Common myeloid progenitor, CD34-positive (primary cell): ENCODE data around the gene RIMBP3C.
"Not testable (repeated sequence)": the region's sequence is repeated elsewhere in the genome, so short reads cannot be mapped to it uniquely, and the experiment has no call there.

Experiments used
- CTCF ChIA-PET: fragments of 350-600 bp; sonication (Branson Sonifier 250); formaldehyde crosslinking; loops from one replicate; lab custom pipeline; 2021; ENCODE audit warnings: antibody characterized with exemption; lab: Charles Lee
- POLR2A ChIA-PET: fragments of 350-600 bp; sonication (Branson Sonifier 250); formaldehyde crosslinking; loops from one replicate; lab custom pipeline; 2021; ENCODE audit warnings: antibody characterized with exemption; lab: Charles Lee
- DNase-seq, 3 donors: peaks; one replicate each; pipeline versions ENCODE4 v3.0.0 to v3.0.0-alpha.2; 2013
- H3K27ac ChIP-seq, 2 experiments: 1 replicate in 1 of 2; 2 replicates in 1 of 2; pipeline ENCODE4 v1.7.0; 2013; ENCODE audit warnings: inconsistent platforms in 2 of 2, low read length in 2 of 2, mild to moderate bottlenecking in 2 of 2, low read depth in 1 of 2, moderate library complexity in 1 of 2; ENCODE audit not compliant: severe bottlenecking in 2 of 2, insufficient read depth in 1 of 2, poor library complexity in 1 of 2
- H3K27me3 ChIP-seq, 5 experiments: replicated peaks in 2 of 5; 1 replicate in 3 of 5; 2 replicates in 2 of 5; pipeline versions ENCODE4 v1.6.1 to v1.7.0; 2013; ENCODE audit warnings: low read length in 4 of 5, mild to moderate bottlenecking in 2 of 5, moderate library complexity in 2 of 5, inconsistent platforms in 1 of 5; ENCODE audit not compliant: insufficient read depth in 5 of 5, control insufficient read depth in 4 of 5
- H3K36me3 ChIP-seq, 4 experiments: 1 replicate in 2 of 4; 2 replicates in 2 of 4; pipeline versions ENCODE4 v1.6.1 to v1.7.0; 2013; ENCODE audit warnings: low read length in 3 of 4, control low read depth in 1 of 4, mild to moderate bottlenecking in 1 of 4; ENCODE audit not compliant: control insufficient read depth in 4 of 4, insufficient read depth in 4 of 4
- H3K4me1 ChIP-seq, 4 experiments: 1 replicate in 3 of 4; 2 replicates in 1 of 4; pipeline versions ENCODE4 v1.6.1 to v1.7.1; 2013; ENCODE audit warnings: low read length in 3 of 4, mild to moderate bottlenecking in 3 of 4, control low read depth in 1 of 4, inconsistent platforms in 1 of 4, moderate library complexity in 1 of 4; ENCODE audit not compliant: control insufficient read depth in 4 of 4, insufficient read depth in 4 of 4; ENCODE audit errors: control extremely low read depth in 1 of 4
- H3K4me3 ChIP-seq, 7 experiments: 1 replicate in 4 of 7; 2 replicates in 3 of 7; pipeline versions ENCODE4 v1.5.1 to v1.7.0; 2013; ENCODE audit warnings: mild to moderate bottlenecking in 7 of 7, low read length in 6 of 7, moderate library complexity in 6 of 7, inconsistent platforms in 2 of 7, low read depth in 2 of 7, control low read depth in 1 of 7; ENCODE audit not compliant: insufficient read depth in 4 of 7, control insufficient read depth in 1 of 7; ENCODE audit errors: extremely low read depth in 1 of 7
- H3K9me3 ChIP-seq, 5 experiments: 1 replicate in 4 of 5; 2 replicates in 1 of 5; pipeline versions ENCODE4 v1.6.1 to v1.7.1; 2013; ENCODE audit warnings: low read length in 4 of 5, mild to moderate bottlenecking in 2 of 5, inconsistent platforms in 1 of 5, low read depth in 1 of 5, moderate library complexity in 1 of 5; ENCODE audit not compliant: control insufficient read depth in 4 of 5, insufficient read depth in 2 of 5; ENCODE audit errors: control extremely low read depth in 1 of 5
- WGBS: methylation state at CpG from one replicate; pipeline ENCODE4 v1.1.5; 2013; ENCODE audit not compliant: insufficient coverage; 5-methylcytosine and 5-hydroxymethylcytosine counted together

RIMBP3C gene

GRCh38 chr22:21573293-21573734 lies 22.1 kb upstream of the RIMBP3C start:
- peak overlapping the region in 1 of 2 experiments; percentile 9 for H3K27ac ChIP-seq
- ChIA-PET POLR2A (interaction anchor here (1.1 kb wide), 1 partner anchor 69 kb away, joined by 3 read pairs; the partner anchor contains the start of gene SDF2L1), CTCF (interaction anchor here (1.4 to 1.7 kb wide), 3 partner anchors 9 to 57 kb away, joined by 3 to 6 read pairs (median 3); no protein-coding TSS in a partner anchor)
- 91% methylated on average over 6 of the region's 6 CpGs for WGBS
- DNase-seq: no peak
- no peaks in the 10 kb centered on the region for H3K27me3 ChIP-seq
- peaks cover 20 to 55% (median 39%) of the 10 kb centered on the region in 4 experiments for H3K4me1 ChIP-seq
- no peak overlapping the region for H3K4me3 ChIP-seq
- peaks cover 0 to 27% (median 4%) of the 10 kb centered on the region in 4 experiments for H3K36me3 ChIP-seq
- H3K9me3 ChIP-seq: no peaks in the 10 kb centered on the region

DNA sequence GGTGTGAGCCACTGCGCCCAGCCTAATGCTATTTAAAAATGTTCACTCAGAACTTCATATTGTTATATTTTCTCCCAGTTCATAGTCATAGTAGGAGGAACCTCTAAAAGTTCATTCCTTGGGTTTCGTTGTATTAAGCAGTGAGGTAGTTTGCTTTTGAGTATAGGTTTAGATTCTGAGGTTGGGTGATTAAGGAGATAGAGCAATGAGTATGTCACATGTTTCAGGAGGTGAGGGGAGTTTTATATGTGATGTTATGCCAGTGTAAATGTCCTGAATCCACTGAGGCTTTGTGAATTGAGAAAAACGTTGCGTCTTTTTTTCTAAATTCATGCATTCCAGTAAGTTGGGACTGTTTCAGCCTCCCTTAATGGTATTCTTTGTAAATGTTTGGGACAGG lies 20.4 kb upstream of the RIMBP3C start:
- 88% methylated on average over 3 of the region's 4 CpGs for WGBS
- Histone ChIP-seq H3K9me3 (no peaks in the 10 kb centered on the region), H3K27me3 (no peaks in the 10 kb centered on the region), H3K4me3 (peak overlapping the region in 3 of 7 experiments; percentile 19 to 30 (median 20)), H3K27ac (no peak overlapping the region), H3K4me1 (peaks cover 20 to 58% (median 40%) of the 10 kb centered on the region in 4 experiments), H3K36me3 (peaks cover 0 to 22% (median 3%) of the 10 kb centered on the region in 4 experiments)
- DNase-seq: no peak
- CTCF ChIA-PET: no interaction called here
- POLR2A ChIA-PET: interaction anchor here (0.5 kb wide), 1 partner anchor 45 kb away, joined by 5 read pairs; no protein-coding TSS in a partner anchor

GRCh38 chr22:21570398-21570797 lies 19.1 kb upstream of the RIMBP3C start:
- Histone ChIP-seq H3K9me3 (no peaks in the 10 kb centered on the region), H3K4me3 (peak overlapping the region in 3 of 7 experiments; percentile 19 to 91 (median 26)), H3K36me3 (peaks cover 0 to 22% (median 3%) of the 10 kb centered on the region in 4 experiments), H3K27ac (peak overlapping the region in 1 of 2 experiments; percentile 98), H3K27me3 (no peaks in the 10 kb centered on the region), H3K4me1 (peaks cover 20 to 58% (median 40%) of the 10 kb centered on the region in 4 experiments)
- ChIA-PET CTCF (no interaction called here), POLR2A (interaction anchor here (0.9 kb wide), 1 partner anchor 17 kb away, joined by 6 read pairs; no protein-coding TSS in a partner anchor)
- no peak for DNase-seq
- WGBS: 76% methylated on average over 4 of the region's 4 CpGs

- H3K27me3 ChIP-seq: no peaks in the 10 kb centered on the region
- H3K4me1 ChIP-seq: peaks cover 20 to 58% (median 40%) of the 10 kb centered on the region in 4 experiments
- H3K4me3 ChIP-seq: peak overlapping the region in 6 of 7 experiments; percentile 1 to 91 (median 67)
- WGBS: 37% methylated on average over 7 of the region's 8 CpGs
- no peaks in the 10 kb centered on the region for H3K9me3 ChIP-seq
- CTCF ChIA-PET: interaction anchor here (1.4 kb wide), 1 partner anchor 58 kb away, joined by 3 read pairs; no protein-coding TSS in a partner anchor
- H3K36me3 ChIP-seq: peaks cover 0 to 22% (median 3%) of the 10 kb centered on the region in 4 experiments
- POLR2A ChIA-PET: no interaction called here
- DNase-seq: peak in 1 of 3 donors; percentile 20
- H3K27ac ChIP-seq: peak overlapping the region in 1 of 2 experiments; percentile 98
Measured at GRCh38 chr22:21569459-21570170, 18.4 kb upstream of the RIMBP3C start.

DNA sequence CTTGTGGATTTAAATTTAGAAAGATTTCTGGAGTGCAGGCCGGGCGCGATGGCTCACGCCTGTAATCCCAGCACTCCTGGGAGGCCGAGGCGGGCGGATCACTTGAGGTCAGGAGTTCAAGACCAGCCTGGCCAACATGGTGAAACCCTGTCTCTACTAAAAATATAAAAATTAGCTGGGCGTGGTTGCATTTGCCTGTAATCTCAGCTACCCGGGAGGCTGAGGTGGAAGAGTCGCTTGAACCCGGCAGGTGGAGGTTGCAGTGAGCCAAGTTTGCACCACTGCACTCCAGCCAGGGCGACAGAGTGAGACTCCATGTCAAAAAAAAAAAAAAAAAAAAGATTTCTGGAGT lies 17.8 kb upstream of the RIMBP3C start:
- POLR2A ChIA-PET: interaction anchor here (0.6 to 0.7 kb wide), 2 partner anchors 29 to 61 kb away, joined by 3 to 4 read pairs; no protein-coding TSS in a partner anchor
- 86% methylated on average over 11 of the region's 12 CpGs for WGBS

DNA sequence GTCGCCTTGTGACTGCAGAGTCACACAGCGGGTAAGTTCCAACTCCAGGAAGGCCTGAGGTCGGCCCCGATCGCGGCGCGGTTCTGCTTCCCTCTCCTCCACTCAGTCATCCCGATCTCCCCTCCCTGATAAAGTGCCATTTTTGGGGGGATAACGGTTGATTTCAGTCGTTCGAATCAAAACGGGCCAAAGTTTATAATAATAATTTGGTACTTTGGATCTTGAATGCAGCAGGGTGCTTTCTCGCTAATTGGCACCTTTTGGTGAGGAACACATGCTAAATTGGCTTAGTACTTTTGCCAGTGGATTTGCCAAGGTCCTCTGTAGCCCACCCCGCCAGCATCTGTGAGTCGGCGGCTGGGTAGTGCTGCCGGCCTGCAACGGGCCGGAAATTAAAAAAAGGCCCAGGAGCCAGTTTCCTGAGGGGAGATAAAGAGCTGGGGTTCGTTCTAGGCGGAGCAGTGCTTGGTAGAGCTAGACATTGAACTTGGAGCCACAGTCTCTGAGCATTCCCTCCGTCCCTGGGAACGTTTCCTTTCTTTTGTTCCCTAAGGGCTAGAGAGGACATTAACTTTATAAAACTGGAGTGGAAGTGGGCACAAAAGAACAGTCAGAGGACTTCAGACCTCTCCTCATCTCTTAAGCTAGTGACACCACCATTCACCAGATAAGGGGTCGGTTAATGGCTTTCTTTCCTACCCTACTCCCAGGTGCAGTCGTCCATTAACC lies 17.2 kb upstream of the RIMBP3C start:
- Histone ChIP-seq H3K9me3 (no peaks in the 10 kb centered on the region), H3K27me3 (no peaks in the 10 kb centered on the region), H3K27ac (peak overlapping the region; percentile 90 to 98), H3K4me3 (peak overlapping the region; percentile 76 to 91 (median 83)), H3K36me3 (peaks cover 0 to 17% (median 2%) of the 10 kb centered on the region in 4 experiments), H3K4me1 (peaks cover 20 to 49% (median 40%) of the 10 kb centered on the region in 4 experiments)
- DNase-seq: peak; percentile 40 to 54 (median 44)
- WGBS: 2% methylated on average over 21 of the region's 26 CpGs
- CTCF ChIA-PET: interaction anchor here (1.0 to 1.4 kb wide), 2 partner anchors 55 to 60 kb away, joined by 3 read pairs; no protein-coding TSS in a partner anchor
- POLR2A ChIA-PET: interaction anchor here (0.6 to 0.7 kb wide), 2 partner anchors 30 to 62 kb away, joined by 3 to 4 read pairs; no protein-coding TSS in a partner anchor

More for the DNA sequence above, 17.8 kb upstream of the RIMBP3C start:
- DNase-seq, H3K9me3 ChIP-seq, H3K27me3 ChIP-seq: not testable (repeated sequence)
- Histone ChIP-seq H3K4me3 (peak overlapping the region in 6 of 7 experiments; percentile 76 to 91 (median 83)), H3K4me1 (peaks cover 20 to 54% (median 40%) of the 10 kb centered on the region in 4 experiments), H3K27ac (peak overlapping the region; percentile 90 to 98), H3K36me3 (peaks cover 0 to 20% (median 2%) of the 10 kb centered on the region in 4 experiments)
- CTCF ChIA-PET: interaction anchor here (1.0 to 1.4 kb wide), 2 partner anchors 54 to 59 kb away, joined by 3 read pairs; no protein-coding TSS in a partner anchor
